ENCODE results near the gene CARD19. TPM values are rescaled to one million over a fixed set of nuclear protein-coding genes. Genes with fewer than 3 reads are reported as not detected.

CARD19 gene
- total and polyA plus RNA-seq, 9 of the 15 experiments (the other 6 are each of a cell fraction or from before 2014, with no cell fraction given), result 0.90 to 34.9 (median 14.6) TPM

GRCh38 chr9:93096811-93097382 is 880 bp downstream of the CARD19 start (continued):
- TF ChIP-seq ZNF609 (CRISPR knock-in tag; IDR thresholded peaks at IDR 0.05; ENCODE audit: borderline replicate concordance) (no peak), TAF15 (IDR thresholded peaks at IDR 0.05; ENCODE audit: low read depth, low read length) (no peak), ZNF699 (CRISPR knock-in tag; IDR thresholded peaks at IDR 0.05; ENCODE audit: insufficient replicate concordance) (no peak), KLF1 (tag; IDR thresholded peaks at IDR 0.05) (no peak)

Data from K562 (cell line).